DND-41 (cell line): Measurements from ENCODE around the gene PPP1R14B.

Experiments used
- ATAC-seq: fragments of 200-7000 bp; cut with Tn5 transposase; 3 replicates; pipeline ENCODE4 v1.9.1; 2021; ENCODE audit warnings: low read depth; ENCODE audit not compliant: insufficient read depth
- DNase-seq: peaks from one replicate; pipeline ENCODE4 v3.0.0-alpha.2; 2020
- H2AFZ ChIP-seq: 2 replicates; pipeline ENCODE4 v1.6.0; 2012; ENCODE audit warnings: low read depth, low read length
- H3K27ac ChIP-seq: 2 replicates; pipeline ENCODE4 v1.5.1; 2012; ENCODE audit warnings: low read length, inconsistent platforms
- H3K27me3 ChIP-seq: fragments of 200-600 bp; sonication (generic); 2 replicates; pipeline ENCODE4 v1.6.0; 2012; ENCODE audit warnings: low read length, mild to moderate bottlenecking, inconsistent platforms; ENCODE audit not compliant: insufficient read depth, poor library complexity
- H3K36me3 ChIP-seq: 2 replicates; pipeline ENCODE4 v1.5.1; 2012; ENCODE audit warnings: low read length, inconsistent platforms; ENCODE audit not compliant: insufficient read depth
- H3K4me1 ChIP-seq: 2 replicates; pipeline ENCODE4 v1.5.1; 2012; ENCODE audit warnings: mild to moderate bottlenecking, low read length; ENCODE audit not compliant: insufficient read depth
- H3K4me2 ChIP-seq: 2 replicates; pipeline ENCODE4 v1.6.0; 2012; ENCODE audit warnings: mild to moderate bottlenecking, moderate library complexity, low read length, inconsistent platforms; ENCODE audit not compliant: insufficient read depth
- H3K4me3 ChIP-seq, 2 experiments: fragments of 200-600 bp in 1 of 2; shearing (Covaris generic) in 1 of 2; 2 replicates each; pipeline ENCODE4 v1.5.1; 2012 to 2016; ENCODE audit warnings: inconsistent platforms in 2 of 2, low read length in 2 of 2, mild to moderate bottlenecking in 2 of 2, low read depth in 1 of 2, moderate library complexity in 1 of 2
- H3K79me2 ChIP-seq: 2 replicates; pipeline ENCODE4 v1.6.0; 2012; ENCODE audit warnings: low read length, inconsistent platforms; ENCODE audit not compliant: insufficient read depth
- H3K9ac ChIP-seq: 2 replicates; pipeline ENCODE4 v1.6.0; 2012; ENCODE audit warnings: low read depth, mild to moderate bottlenecking, inconsistent platforms, low read length, moderate library complexity
- H3K9me3 ChIP-seq: 2 replicates; pipeline ENCODE4 v1.5.1; 2012; ENCODE audit warnings: low read length, moderate library complexity, mild to moderate bottlenecking, inconsistent platforms; ENCODE audit not compliant: insufficient read depth, severe bottlenecking
- H4K20me1 ChIP-seq: 2 replicates; pipeline ENCODE4 v1.6.0; 2012; ENCODE audit warnings: low read length; ENCODE audit not compliant: insufficient read depth
- CTCF ChIP-seq: IDR thresholded peaks from 2 replicates; pipeline ENCODE4 v1.5.1; 2012; ENCODE audit warnings: borderline replicate concordance, low read length, moderate library complexity, mild to moderate bottlenecking; ENCODE audit not compliant: poor library complexity, severe bottlenecking; ENCODE audit errors: extremely low read depth
- EZH2 ChIP-seq: IDR thresholded peaks from 3 replicates; pipeline ENCODE4 v1.6.1; 2012; ENCODE audit warnings: borderline replicate concordance, low read depth, mild to moderate bottlenecking, moderate library complexity, low read length, inconsistent platforms; ENCODE audit not compliant: severe bottlenecking

PPP1R14B gene

GRCh38 chr11:64285885-64286800 lies 39.4 kb upstream of the PPP1R14B start:
- Histone ChIP-seq H3K9ac (peak overlapping the region; percentile 74), H3K27ac (peak overlapping the region; percentile 64), H4K20me1 (no peaks in the 10 kb centered on the region), H3K9me3 (no peaks in the 10 kb centered on the region), H2AFZ (peak overlapping the region; percentile 80), H3K36me3 (peaks cover 20% of the 10 kb centered on the region), H3K79me2 (peaks cover 30% of the 10 kb centered on the region), H3K27me3 (no peaks in the 10 kb centered on the region), H3K4me3 (peak overlapping the region; percentile 39 to 67; a peak in 3 of 4 replicates), H3K4me2 (peak overlapping the region; percentile 83), H3K4me1 (peaks cover 36% of the 10 kb centered on the region)
- TF ChIP-seq EZH2, result no peak
- peak; percentile 65 for TF ChIP-seq CTCF
- DNase-seq (peak; percentile 50), ATAC-seq (peak; percentile 4)

GRCh38 chr11:64284962-64285884 lies 38.5 kb upstream of the PPP1R14B start, which contains the start of gene GPR137:
Gene GPR137 (plus strand): TSS chr11:64285848. CDS start chr11:64286525, 677 bp downstream.
- Histone ChIP-seq H3K9ac (peak within 1 kb of the TSS; percentile 74), H3K36me3 (peaks cover 20% of the 10 kb centered on the region), H4K20me1 (no peaks in the 10 kb centered on the region), H3K27ac (peak within 1 kb of the TSS; percentile 64), H3K9me3 (no peaks in the 10 kb centered on the region), H2AFZ (peak within 1 kb of the TSS; percentile 80), H3K4me3 (peak within 1 kb of the TSS; percentile 39 to 67; a peak in 3 of 4 replicates), H3K4me2 (peak within 1 kb of the TSS; percentile 83), H3K4me1 (peaks cover 36% of the 10 kb centered on the region), H3K79me2 (peaks cover 30% of the 10 kb centered on the region), H3K27me3 (no peaks in the 10 kb centered on the region)
- ATAC-seq (peak; percentile 58), DNase-seq (peak; percentile 90)
- TF ChIP-seq CTCF, result no peak
- TF ChIP-seq EZH2, result no peak

GRCh38 chr11:64284048-64284961 lies 37.6 kb upstream of the PPP1R14B start, which contains the start of gene BAD:
Gene BAD (minus strand): TSS chr11:64284665. CDS start chr11:64284368, 297 bp downstream.
- DNase-seq, result peak; percentile 95
- Histone ChIP-seq H4K20me1 (no peaks in the 10 kb centered on the region), H3K4me2 (peak within 1 kb of the TSS; percentile 83), H3K79me2 (peaks cover 30% of the 10 kb centered on the region), H3K9me3 (no peaks in the 10 kb centered on the region), H3K36me3 (peaks cover 20% of the 10 kb centered on the region), H3K4me3 (peak within 1 kb of the TSS; percentile 39 to 67; a peak in 3 of 4 replicates), H2AFZ (peak within 1 kb of the TSS; percentile 80), H3K27ac (peak within 1 kb of the TSS; percentile 71), H3K27me3 (no peaks in the 10 kb centered on the region), H3K9ac (peak within 1 kb of the TSS; percentile 74), H3K4me1 (peaks cover 36% of the 10 kb centered on the region)
- ATAC-seq, result peak; percentile 89
- TF ChIP-seq CTCF (peak; percentile 20), EZH2 (no peak)
